Activated T-helper 9 cell treated with anti-CD3 and anti-CD28 coated beads, Interleukin-2, amount 50 U/mL, for 16 hours (primary cell): ENCODE data around the gene IFFO2.
A peak's percentile ranks its signal among the peaks of the same experiment; 100 is the strongest.

Experiments
- DNase-seq: peaks from one replicate; pipeline ENCODE4 v3.0.0-alpha.2; 2020; ENCODE audit warnings: low read depth

Gene IFFO2

DNA sequence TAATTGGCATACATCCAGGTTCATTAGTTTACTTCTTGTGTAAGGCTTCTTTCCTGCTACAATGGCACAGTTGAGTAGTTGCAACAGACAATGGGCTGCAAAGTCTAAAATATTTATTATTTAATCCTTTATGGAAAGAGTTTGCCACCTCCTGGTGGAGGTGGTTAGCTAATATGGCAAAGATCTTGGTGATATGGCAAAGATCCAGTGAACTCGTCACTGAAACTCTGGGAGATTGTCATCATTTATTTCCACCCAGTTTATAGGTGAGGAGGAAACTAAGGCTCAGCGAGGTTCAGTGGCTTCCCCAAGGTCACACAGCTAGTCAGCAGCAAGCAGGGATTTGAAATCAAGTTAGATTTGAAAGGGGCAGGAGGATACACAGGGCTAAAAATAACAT lies 16.1 kb upstream of the IFFO2 start:
- no peak for DNase-seq

DNA sequence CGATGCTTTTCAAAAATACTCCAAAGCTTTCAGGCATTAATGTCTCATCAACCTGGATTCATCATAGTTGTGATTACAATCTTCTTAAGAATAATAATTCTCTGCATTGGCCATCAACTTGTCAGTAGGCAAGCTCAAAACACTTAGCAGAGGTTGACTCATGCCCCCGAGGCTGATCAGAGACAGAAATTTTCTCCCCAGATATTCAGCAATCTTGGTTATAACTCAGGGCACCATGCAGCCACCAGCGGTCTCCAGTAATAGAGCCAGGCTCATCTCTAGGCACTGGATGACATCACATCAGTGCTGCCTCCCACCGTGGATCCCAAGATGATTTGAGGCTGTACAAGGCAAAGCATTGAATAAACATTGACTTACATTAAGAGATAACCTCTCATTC lies 14.3 kb upstream of the IFFO2 start:
- DNase-seq: no peak

DNA sequence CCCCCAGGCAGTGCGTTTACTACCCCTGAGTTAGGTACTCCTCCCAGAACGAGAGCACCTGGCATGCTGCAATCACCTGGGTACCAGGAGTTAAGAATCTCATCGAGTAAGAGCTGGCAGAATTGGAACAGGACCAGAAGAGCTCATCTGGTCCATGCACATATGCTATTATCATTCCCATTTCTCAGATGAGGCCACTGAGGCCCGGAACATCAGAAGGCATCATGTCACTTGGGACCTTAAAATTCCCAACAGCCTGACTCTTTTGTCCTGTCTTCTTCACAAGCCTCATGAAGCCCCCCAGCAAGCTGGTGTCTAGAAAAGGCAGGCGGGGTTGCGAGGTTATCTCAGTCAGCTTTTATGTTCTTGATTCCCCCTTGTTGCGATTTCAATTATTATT lies 13.9 kb upstream of the IFFO2 start:
- no peak for DNase-seq

DNA sequence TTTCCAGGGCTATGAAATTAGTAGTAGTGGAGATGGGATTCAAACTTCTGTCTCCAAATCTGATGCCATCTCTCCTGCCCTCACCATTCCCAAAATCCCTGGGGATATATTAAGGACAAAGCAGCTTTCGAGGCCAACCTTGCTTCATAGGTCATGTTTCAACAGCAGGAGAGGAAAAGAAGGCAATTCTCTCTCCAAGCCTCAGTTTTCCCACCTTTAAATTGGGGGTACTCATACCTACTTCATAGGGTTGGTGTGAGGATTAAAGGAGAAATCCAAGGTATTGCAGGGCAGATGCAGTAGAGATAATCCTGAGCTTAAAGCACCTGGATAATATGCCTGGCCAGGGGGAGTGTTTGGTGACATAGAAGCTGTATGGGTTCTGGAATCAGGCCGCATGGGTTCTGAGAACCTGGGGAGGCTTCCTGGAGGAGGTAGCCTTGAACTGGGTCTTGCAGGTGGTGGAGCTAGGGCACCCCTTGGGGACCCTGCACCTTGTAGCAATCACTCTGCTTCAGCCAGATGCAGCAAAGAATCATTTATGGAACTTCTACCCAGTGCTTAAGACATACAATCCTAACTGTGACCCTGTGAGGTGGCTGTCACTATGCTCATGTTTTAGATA lies 10.7 kb upstream of the IFFO2 start:
- DNase-seq: no peak

DNA sequence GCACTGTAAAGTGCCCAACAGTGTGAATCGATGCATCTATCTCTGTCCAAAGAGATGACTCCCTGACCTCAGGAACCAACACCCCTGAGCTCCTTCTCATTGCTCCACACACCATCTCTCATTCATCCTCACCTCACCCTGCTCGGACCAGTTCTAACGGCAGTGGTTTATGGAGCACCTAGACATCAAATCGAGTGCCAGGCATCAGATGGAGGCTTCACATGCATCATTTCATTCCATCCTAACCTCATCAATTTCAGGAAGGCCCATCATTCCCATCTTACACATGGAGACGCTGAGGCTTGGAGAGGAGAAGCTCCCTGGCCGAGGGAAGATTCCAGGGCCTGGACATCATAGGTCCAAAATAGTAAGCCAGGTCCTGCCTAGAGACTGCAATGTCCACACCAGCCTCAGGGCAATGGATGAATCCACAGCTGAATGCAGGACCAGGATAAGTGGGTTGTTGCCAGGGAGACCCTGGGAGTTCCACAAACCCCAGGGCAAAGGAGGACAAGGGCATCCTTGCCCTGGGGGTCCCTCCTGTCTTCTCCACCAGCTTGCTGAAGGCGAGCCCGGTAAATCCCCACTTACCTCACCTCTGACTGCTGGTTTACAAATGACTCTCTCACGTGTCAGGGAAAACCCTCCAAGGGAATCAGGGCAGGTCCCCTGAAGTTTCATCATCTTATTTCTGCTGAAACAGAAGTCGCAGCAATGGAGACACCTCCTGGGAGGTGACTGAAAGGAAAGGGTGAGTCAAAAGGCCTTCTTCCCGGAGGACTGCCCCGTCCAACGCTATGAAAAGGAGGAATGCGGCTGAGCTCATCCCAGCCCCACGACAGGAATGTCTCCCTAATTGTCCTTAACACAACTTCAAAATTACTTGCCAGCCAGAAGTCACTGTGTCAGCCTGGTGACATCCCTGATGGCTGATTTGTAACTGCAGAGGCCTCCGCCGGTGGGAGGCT lies 9.0 kb upstream of the IFFO2 start:
- no peak for DNase-seq

DNA sequence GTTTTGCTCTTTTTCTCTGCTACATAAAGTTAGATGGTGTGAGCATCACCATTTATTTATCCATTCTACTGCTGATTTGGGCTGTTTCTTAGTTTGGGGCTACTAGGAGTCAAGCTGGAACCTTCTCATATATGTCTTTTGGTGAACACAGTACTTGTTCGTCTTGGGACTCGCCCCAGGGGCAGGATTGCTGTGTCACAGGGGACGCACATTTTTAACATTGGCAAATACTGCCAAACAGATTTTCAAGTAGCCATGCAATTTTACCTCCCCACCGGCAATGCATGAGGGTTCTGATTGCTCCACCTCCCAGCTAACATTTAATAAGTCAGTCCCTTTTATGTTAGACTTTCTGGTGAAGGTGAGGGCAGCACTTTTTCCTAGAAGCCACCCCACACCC lies 7.5 kb upstream of the IFFO2 start:
- no peak for DNase-seq

DNA sequence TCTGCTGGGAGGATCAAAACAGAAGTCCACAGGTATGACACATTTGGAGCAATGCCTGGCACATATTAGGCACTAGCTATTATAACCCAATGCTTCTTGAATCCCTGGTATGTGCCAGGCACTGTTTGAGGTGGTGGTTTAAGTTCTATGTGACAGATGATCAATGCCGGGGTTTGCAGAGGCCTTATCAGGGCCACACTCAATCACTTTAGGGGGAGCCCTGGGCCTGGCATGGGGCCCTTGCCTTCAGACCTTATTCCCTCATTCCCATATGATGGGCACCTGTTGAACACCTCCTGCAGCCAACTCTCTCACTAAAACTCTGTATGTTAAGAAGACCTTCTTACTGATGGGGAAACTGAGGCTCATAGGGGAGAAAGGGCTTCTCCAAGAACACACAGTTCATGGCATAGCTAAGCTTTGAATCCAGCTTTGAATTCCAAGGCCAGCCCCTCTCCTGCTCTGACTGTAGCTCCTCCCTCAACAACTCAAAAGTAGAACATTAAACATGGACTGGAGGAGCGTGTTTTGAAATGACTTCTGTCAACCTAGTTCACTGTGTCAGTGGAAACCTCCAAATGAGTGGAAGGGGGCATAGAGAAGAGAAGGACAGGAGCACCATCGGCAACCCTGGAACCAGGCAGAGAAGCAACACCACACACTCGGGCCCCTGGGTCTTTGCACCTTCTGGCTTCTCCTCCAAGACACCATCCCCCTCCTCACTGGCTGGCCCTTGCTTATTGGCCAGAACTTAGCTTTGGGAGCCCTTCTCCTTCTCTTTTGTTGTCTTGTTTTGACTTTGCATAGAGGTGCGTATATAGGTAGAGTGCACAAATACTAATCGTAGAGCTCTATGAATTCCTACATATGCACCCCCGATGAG lies 6.6 kb upstream of the IFFO2 start:
- no peak for DNase-seq

DNA sequence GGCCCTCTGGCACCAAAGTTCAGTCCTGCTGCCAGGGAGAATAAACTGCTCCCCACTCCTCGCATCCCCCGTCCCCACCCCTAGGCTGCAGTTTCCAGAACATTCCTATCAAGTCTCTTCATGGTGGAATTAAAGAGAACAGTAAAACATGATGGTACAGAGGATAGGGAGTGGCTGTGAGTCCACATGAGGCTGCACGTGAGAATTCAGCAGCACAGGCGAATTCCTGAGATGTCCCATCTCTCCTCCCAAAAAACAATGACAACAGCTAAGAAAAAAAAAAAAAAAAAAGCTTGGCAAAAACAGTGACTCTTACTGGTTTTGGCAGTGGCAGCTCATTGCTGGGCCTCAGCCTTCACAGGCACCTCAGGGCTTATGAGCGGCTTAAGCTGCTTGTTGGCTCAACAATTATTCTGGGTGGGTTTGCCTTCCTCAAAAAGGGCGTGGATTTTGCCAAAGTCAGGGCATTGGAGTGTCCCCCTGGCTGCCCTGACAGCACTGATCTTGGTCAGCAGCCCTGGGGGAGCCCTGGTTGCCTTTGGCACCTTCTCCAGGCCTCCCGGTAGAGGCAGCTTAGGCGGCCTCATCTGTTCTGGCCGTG lies 5.7 kb upstream of the IFFO2 start:
- DNase-seq: no peak

DNA sequence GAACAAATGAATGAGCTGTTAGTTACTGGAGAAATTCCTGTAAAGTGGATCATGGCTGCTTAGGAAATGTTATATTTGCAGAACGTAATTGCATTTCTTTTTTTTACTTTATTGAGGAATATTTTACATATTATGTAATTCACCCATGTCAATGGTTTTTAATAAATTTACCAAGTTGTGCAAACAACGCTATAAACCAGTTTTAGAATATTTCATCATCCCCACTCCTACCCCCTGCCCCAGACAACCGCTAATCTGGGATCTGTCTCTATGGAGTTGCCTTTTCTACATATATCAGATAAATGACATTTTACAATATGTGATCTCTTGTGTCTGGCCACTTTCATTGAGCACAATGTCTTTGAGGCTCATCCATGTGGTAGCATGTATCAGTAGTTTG lies 4.3 kb upstream of the IFFO2 start:
- DNase-seq: no peak

DNA sequence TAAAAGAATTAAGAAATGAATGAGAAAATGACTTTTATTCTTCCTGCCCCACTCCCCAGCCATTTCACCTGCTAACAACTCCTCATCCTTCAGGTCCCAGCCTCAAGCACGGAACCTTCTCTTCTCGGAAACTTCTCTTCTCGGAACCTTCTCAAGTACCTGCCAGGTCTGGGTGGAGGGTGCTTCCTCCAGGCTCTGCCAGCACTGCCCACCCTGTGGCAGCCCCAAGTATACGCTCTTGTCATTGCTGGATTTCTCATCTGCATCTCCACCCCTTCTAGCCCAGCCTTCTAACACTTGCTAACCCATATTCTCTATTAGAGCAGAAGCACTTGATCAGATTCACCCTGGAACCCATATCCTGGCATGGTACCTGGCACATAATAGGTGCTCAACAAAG lies 3.9 kb upstream of the IFFO2 start:
- no peak for DNase-seq

DNA sequence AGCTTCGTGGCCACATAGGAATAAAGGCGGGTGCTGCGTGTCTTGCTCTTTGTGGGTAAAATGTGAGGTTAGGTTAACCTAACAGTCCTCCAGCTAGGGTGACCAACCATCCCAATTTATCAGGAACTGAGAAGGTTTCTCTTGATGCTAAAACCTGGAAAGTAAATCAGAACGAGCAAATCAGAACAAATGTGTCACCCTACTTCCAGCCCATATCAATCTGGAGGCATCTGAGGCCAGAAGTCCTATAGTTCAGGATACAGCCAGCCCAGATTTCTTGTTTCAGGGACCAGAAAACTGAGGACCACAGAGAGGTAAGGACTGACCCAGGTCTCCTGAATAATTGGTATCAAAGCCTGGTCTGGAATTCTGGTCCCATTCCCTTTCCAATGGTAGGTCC lies 3.1 kb upstream of the IFFO2 start:
- no peak for DNase-seq

DNA sequence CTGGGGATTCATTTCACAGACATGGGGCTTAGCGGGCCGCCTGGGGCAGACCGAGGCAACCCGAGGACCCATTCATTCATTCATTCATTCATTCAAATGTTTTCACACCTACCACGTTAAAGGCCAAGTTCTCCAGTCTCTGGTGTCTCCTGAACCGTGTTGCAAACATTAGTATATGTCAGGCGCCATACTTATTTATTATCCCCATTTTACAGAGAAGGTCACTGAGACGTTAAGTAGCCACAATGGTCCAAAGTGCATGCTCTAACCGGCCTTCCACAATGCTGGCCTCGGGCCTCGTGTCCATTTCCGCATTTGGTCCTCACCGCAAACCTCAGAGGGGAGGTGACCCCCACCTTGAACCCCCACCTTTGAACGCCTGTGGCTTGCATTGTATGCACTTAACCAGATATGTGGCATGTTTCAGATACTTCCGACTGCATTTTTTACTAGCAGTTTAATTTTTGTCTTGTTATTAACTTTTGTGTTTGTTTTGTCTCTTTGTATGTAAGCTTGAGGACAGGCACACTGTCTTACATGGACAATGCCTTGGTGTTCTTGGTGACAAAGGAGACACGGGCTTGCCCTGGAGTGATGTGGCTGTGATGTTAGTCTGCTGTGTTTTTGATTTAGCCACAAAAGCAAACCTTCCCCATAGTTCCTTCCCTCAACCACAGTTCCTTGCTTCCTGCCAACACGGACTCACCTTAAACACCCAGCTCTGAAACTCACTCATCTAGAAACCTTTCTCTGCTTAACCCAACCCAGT lies 1.2 kb upstream of the IFFO2 start:
- no peak for DNase-seq

DNA sequence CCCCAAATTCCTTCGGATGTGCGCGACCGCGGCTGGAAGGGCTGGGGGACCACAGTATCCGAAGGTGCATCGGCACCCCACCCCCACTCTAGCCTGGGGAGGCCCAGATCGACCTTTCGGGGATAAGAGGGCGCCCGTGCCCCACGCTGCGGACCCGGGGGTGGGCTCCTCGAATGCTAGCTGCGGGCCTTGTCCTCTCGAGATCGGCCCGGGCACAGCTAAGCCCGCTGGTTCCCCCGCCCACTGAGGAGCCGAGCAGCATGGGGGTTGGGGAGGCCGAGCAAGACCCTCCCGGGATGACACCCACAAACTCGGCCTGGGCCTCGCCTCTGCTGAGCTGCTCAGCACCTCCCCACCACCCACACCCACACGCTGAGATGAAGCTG lies 653 bp upstream of the IFFO2 start:
- DNase-seq: no peak

DNA sequence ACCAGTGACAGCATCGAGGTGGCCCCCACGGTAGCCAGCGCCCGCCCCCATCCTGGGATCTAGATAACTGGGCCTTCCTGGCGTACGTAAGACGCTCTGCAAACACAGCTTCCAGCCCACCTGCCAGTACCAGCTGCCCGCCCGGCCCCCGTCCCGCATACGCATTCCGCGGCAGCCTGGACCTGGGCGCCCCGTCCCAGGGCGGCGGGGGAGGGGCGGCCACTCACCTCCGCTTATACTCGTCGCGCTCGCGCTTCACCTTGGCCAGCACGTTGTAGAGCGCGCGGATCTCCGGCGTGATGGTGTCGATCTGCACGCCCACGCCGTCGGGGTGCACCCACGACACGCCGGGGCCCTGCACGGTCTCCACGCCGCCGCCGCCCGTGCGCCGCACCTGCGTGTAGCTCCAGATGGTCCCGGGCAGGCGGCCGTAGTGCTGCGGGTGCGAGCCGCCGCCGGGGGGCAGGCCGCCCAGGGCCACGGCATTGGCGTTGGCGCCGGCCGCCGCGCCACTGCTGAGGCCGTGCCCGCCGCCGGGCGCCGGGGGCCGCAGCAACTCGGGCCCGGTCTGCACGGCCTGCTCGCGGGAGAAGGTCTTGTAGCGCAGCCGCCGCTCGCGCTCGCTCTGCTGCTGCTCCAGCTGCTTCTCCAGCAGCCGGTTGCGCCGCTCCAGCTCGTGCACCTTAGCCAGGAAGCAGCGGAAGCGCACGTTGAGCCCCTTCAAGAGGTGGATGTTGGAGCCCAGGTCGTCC lies 859 bp downstream of the IFFO2 start:
- DNase-seq: peak; percentile 53

DNA sequence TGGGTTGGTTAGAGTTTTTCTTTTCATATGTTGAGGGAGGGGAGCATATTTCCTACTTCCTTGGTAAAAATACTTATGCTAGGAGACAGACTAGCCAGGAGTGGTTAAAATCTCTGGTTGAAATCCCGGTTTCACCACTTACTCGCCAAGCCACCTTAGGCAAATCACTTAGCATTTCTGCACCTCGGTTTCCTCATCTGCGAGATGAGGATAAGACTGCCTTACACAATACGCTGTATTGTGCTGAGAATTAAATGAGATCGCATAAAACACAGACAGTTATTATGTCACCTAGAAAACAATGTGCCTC lies 1.4 kb downstream of the IFFO2 start:
- DNase-seq: no peak

DNA sequence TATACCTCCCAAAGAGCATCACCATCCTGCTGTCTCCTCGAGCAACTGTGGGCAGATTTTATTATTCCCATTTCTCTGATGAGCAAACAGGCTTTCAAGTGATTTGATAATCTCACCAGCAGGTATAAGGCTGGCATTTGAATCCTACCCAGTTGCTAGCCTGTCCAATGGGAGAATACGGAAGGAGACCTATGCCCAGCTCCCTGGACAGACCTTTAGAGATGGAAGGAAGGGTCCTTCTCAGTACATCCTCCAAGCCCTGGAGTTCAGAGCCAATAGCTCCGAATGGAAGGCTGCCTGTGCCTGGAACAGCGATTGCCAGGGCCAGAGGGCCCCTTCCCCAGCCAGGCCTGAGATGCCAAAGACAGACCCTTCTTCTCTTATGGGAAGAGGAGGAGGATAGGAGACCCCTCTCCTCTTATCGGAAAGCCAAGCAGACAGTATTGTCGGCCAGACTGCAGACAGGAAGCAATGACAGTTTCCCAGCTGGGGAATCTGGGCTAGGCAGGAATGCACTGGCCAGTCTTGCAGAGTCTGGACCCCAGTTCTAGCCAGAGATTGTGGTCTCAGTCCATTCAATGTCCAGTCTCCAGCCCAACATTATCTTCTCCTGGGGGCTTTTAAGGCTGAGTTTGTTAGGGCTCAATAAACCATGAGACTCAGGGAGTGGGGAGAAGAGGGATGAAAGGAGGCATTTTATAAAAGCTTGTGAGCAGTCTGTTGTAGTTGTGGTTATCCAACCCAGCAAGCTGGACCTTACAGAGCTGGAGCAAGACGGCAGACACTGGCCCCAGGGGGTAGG lies 2.0 kb downstream of the IFFO2 start:
- DNase-seq: no peak

DNA sequence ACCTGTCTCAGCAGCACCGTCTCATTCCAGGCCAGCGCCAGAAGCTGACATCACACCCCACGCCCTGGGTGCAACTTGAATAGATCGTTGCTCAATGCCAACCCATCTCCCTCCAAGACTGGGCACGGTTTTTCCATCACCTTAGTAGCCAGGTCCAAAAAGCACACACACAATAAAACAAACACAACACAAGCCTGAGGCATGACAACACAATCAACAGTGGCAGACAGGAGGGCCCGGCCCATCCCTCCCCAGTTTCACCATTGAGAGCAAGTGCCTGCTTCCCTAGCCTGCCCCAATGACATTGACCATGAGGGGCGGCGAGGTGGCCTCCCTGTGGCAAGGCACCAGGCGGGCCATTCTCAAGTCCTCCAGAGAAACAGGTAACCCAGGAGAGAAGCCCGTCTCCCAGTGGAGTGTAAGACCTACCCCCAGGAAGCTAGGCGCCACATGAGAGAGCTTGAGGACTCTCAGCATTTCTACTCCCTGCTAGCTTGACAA lies 2.7 kb downstream of the IFFO2 start:
- DNase-seq: no peak

DNA sequence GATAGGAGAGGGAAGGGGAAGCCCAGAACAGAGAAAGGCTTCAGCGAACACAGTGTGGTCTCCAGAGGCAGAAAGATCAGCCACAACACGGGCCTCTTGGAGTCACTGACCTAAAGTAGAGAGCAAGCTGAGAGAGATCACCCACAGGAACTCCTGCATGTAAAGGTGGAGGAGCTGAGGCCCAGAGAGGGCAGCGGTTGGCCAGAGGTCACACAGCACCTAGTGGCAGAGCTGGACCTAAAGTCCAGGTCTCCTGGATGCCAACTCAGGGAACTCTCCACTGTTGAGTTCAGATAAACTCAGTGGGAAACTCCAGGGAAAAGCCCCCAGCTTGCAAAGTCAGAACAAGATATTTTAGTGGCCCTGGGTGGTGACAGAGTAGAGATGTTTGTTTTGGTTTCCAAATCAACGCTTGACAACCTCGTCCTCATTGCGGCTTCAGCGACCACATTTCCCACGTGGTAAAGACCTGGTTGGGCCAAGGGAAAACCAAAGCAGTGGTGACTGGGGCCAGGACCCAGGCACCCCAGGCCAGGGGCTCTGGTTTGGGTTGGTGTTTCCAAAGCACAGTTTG lies 4.6 kb downstream of the IFFO2 start:
- DNase-seq: peak; percentile 75

DNA sequence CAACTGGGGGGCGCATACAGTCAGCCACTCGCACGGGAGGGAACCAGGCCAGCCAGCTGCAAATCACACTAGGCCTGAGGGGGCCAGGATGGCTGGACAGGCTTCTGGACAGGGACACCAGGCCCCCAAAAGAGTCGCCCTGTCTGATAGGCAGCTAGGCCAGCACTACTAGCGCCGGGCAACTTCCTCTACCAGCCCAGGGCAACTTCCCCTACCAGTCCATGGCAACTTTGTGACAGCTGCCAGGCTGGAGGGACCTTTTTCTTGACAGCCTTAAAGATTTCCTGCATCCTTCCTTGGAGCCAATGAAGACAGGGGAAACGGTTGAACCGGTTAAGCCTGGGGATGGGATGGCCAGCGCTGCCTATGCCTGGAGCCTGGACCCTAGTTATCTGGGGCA lies 5.1 kb downstream of the IFFO2 start:
- DNase-seq: no peak
